ENCODE data around the gene UBAC1.

The UBAC1 gene, protein sequence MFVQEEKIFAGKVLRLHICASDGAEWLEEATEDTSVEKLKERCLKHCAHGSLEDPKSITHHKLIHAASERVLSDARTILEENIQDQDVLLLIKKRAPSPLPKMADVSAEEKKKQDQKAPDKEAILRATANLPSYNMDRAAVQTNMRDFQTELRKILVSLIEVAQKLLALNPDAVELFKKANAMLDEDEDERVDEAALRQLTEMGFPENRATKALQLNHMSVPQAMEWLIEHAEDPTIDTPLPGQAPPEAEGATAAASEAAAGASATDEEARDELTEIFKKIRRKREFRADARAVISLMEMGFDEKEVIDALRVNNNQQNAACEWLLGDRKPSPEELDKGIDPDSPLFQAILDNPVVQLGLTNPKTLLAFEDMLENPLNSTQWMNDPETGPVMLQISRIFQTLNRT

DNA sequence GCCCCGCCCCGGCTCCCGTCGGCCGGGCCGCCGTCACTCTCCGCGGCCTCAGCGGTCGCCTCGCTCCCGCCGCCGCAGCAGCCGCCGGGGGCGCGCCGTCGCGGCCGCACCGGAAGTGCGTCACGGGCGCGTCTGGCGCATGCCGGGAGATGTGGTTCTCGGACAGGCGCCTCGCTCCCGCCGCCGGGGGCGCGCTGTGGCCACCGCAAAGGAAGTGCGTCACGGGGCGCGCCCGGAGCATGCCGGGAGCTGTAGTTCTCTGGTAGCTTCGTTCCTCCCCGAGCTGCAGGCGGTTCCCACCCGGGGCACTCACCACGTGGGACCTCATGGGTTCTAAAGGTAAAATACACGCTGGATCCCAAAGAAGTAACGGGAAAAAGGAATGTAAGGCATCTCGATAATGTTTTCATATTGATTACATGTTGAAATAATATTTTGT is at the start of gene UBAC1:
Gene UBAC1 (minus strand): TSS at position 97 of the 439 bp plus-strand sequence. CDS start 211 bp downstream, outside the sequence.
- peak; percentile 83 for FAIRE-seq
- DNase-seq (ENCODE audit: extremely low spot score, insufficient read length, low read depth), result peak; percentile 100

DNA sequence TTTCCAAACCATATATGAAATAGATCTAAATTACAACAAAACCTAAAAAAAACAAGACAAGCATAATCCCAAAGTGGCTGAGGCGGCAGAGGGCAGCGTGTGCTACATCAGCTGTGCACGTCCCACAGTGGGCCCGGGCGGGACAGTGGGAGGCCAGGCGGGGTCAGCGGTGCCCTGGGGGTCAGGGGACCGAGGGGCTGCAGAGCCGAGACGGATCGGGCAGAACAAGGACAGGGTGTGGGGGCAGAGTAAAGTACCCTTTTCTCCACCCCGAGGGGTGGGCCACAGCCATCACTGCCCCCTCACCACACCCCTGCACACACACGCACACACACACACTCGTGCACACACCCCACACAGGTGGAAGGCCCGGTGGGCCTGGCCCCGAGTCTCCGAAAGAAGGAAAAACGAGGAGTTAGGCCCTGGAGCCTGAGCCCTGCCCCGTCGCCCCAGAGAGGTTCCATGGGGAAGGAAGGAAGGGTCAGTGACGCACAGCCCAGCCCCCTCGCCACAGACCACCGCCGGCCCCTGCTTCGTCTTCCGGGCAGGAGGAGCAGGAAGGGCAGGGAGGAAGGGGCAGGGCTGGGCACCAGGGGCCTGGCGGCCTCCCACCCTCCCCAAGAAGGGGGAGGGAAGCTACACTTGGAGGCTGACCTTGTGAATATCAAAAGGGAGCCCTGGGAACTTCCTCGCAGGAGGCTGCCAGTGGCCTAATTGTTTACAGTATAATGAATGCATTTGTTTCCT is 49.6 kb upstream of the UBAC1 start:
- DNase-seq (ENCODE audit: extremely low spot score, insufficient read length, low read depth), result no peak
- FAIRE-seq, result no peak

DNA sequence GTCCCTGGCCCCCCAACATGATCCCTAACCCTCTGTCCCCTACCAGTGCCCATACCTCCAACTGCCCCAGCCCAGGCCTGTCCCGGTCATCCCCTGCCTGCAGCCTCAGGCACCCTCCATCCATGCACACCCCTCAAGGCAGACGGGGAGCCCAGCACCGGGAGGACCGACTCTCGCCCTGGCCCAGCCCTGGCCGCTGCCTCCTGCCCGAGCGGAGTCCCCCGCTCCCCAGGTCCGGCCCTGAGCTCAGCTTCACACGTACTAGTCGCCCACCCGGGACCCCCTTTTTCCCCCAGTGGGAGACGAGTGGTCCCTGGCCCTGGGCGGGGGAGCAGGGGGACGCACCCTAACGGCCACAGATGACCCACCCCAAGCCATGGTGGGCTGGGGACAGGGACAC is 49.0 kb upstream of the UBAC1 start:
- DNase-seq (ENCODE audit: extremely low spot score, insufficient read length, low read depth) (no peak), FAIRE-seq (no peak)

DNA sequence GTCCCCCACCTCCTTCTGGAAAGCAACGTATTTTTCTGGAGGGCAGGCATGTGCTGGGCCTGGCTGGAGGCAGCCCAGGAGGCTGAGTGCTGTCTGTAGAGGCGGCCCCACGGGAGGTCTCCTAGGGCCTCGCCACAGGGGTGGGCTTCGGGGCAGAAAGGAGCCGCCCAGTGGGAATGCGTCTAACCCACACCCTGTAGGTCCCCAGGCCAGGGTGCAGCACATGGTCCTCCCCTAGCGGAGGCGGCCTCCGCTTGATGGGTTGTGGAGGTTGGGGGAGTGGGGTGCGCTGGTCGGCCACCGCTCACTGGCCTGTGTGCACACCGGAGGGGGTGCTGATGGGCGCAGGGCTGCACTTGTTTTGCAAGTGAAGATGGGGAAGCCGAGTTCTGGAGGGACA is 48.3 kb upstream of the UBAC1 start:
- DNase-seq (ENCODE audit: extremely low spot score, insufficient read length, low read depth), result no peak
- FAIRE-seq, result no peak

DNA sequence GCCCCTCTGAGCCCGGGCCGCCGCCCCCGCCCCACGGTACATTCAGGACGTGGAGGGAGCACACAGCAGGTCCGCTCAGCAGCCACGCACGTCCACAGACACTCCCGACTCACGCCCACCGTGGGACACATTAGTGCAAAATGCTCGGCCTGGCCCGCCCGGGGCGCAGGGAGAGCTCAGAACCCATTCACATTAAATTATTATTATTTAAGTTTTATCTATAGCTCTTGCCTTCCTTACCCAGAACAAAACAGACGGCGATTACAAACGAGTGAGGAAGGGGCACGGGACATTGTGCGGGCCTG is 47.5 kb upstream of the UBAC1 start:
- no peak for FAIRE-seq
- no peak for DNase-seq (ENCODE audit: extremely low spot score, insufficient read length, low read depth)

DNA sequence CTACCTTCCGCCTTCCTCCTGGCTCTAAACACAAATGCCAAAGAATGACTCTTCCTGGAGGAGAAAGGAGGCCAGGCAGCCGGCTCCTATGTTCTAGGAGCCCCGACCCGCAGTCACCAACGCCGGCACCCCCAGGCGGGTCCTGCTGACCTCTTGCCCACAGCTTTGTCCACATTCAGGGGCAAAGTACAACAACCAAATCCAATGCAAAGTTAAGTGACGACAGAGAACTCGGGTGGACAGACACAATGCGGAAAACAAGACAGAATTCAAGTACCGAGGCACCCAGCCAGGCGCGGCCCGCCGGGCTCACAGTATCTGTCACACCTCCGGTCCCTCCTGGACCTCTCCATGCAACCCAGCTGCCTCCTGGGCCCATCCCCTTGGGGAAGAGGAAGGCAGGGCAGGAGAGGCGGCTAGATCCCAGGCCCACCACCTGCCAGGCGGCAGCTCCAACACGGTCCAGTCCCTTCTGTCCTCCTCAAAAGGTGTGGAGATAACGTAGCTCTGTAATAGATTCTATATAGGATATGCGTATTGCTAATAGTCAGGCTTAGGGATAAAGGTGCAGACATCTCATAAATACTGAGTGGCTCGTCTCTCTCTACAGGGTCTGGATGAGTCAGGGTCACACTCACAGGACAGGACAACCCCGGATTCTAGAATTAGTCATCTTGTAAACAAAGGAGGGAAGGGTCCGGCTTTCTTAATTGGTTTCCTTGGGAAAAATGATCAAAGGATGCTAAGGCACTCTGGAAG is 46.9 kb upstream of the UBAC1 start:
- FAIRE-seq (no peak), DNase-seq (ENCODE audit: extremely low spot score, insufficient read length, low read depth) (no peak)

DNA sequence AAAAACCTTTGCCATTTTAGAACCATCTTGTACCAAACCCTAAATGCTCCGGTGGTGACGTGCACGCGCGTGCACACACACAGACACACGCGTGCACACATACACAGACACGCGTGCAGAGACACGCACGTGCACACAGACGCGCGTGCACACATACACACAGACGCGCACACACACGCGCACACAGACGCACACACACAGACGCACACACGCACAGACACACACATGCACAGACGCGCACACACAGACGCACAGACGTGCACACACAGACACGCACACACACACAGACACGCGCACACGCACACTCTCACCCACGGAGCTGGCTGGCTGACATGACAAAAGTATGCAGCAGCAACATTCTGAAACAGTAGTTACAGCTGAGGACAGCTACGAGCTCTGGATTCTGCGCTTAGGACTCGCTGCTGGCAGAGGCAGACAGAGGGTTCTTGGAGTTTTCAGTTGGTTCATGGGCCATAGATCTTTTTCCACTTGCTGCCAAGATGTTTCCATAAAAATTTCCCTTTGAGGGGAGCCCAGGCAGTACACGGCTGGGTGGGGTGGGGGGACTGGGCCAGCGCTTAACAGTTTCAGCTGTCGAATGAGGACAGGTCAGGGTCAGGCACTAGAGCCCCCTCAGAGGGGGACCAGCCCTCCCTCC is 46.2 kb upstream of the UBAC1 start:
- no peak for FAIRE-seq

DNA sequence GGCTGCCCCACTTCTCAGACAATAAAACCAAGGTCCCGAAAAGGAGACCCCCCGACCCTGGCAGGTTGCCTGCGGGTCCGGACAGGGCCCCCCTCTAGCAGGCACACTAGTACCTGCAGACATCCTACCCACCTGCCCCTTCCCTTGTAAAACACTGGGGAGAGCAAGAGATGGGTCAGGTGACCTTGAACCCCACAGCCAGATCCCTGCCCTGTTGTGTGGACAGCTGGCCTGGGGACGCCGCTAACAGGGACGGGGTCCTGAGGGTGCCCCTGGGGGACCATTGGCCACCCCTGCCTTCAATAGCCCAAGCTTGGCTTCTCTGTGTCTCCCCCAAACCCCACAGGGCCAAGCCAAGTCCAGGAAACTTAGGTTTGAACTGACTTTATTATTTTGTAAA is 45.0 kb upstream of the UBAC1 start:
- DNase-seq (ENCODE audit: extremely low spot score, insufficient read length, low read depth) (no peak), FAIRE-seq (no peak)

More for the DNA sequence above, 46.2 kb upstream of the UBAC1 start:
- DNase-seq (ENCODE audit: extremely low spot score, insufficient read length, low read depth), result no peak

DNA sequence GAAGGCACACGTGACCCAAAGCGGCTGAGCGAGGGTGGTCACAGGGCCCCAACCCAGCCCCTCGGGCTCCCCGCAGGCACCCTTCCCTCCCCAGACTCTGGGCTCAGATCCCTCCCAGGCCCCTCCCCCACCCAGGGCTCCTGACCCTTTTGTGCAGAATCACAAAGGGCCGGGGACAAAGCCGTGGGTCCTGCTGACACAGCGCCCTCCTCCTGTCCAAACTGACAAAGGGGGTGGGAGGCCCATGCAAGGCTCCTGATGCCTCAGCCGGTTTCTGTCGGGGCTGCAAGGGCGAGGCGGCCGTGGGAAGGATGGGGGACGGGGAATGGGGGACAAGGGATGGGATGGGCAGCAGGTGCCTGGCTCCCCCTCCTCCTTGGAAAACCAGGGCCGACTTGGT is 43.5 kb upstream of the UBAC1 start:
- FAIRE-seq (no peak), DNase-seq (ENCODE audit: extremely low spot score, insufficient read length, low read depth) (no peak)

DNA sequence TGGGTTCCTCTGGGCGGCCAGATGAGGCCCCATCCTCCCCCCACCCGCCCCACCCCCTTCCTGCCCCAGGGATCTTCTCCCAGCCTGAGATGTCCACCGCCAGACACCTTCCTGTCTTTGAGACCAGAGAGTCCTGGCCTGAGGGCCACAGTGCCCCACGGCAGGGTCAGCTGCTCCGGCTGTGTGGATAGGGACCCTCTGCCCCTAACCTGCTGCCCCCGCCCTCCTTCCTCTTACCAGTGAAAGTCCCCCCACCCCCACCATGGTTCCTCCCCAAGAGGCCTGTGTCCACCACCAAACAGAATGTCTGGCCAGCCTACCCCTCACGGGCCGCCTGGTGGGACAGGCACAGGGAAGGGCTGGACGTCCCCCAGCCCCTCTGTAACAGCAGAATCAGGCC is 43.0 kb upstream of the UBAC1 start:
- no peak for DNase-seq (ENCODE audit: extremely low spot score, insufficient read length, low read depth)
- FAIRE-seq, result no peak

DNA sequence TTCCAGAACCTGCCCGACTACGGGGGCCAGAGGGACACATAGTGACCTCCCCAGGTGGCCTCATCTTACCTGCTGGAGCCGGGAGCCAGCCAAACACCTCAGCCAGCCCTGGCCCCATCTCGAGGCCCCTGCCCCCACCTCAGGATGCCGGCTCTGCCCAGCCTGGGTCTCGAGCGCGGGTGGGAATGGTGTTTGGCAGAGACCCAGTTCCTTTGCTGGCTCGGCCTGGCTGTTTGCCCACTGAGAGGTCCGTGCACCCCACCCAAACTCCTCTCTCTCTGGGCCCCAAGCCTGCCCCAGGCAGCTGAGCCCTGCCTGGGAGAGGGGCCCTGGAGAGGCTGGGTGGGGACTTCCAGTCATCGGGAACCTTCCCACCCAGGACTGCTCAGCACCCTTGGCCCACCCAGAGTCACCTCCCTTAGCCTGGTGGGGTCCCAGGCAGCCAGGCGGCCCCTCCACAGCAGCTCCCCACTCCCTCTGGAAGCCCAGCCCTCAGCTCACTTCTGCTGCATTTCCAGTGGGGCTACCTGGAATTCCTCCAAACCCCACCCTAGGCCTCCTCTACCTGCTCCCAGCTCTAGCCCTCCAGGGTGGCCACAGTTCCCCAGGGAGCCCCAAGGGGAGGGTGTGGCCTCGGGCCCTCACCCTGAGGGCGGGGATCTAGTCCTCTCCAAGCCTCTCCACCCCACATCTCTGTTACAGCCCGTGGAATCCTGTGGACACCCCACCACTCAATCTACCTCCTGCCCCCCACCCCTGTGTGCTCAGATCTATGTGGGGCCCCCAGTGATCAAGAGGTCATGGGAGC is 42.4 kb upstream of the UBAC1 start:
- no peak for FAIRE-seq

DNA sequence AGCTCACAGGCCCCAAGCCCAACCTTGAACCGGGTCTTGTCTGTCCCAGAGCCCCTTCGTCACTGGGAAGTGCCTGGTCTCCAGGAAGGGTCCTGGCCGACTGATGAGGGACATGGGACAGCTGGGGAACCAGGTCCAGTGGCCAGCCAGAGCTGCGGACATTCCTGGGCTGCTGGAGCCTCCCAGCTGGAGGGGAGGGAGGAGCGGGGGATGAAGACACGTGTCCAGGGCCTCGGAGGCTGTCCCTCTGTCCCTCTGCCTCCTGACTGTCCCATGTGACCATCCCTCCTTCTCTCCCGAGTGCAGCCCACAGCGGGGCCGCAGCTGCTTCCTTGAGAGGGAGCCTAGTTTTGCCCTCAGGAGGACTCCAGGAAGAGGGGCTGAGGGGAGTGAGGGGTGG is 41.7 kb upstream of the UBAC1 start:
- DNase-seq (ENCODE audit: extremely low spot score, insufficient read length, low read depth), result no peak
- no peak for FAIRE-seq

More for the DNA sequence above, 42.4 kb upstream of the UBAC1 start:
- DNase-seq (ENCODE audit: extremely low spot score, insufficient read length, low read depth), result no peak

DNA sequence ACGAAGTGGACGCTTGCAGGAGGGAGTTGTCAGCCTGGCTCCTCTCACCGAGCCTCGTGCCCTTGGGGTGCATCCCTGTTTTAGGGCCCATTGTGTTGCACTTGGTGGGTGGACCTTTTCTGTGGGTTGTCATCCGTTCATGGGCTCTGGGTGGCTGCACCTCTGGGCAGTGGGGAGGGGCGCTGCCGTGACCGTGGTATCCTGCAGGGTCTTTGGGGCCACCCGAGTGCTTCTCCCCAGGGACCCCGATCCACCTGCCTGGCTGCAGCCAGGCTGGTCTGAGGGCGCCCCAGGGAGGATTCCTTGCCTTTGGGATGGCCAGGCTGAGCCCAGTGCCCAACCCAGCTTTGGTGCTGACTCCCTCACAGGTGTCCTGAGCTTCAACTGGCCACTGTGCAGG is 41.0 kb upstream of the UBAC1 start:
- no peak for DNase-seq (ENCODE audit: extremely low spot score, insufficient read length, low read depth)
- no peak for FAIRE-seq

DNA sequence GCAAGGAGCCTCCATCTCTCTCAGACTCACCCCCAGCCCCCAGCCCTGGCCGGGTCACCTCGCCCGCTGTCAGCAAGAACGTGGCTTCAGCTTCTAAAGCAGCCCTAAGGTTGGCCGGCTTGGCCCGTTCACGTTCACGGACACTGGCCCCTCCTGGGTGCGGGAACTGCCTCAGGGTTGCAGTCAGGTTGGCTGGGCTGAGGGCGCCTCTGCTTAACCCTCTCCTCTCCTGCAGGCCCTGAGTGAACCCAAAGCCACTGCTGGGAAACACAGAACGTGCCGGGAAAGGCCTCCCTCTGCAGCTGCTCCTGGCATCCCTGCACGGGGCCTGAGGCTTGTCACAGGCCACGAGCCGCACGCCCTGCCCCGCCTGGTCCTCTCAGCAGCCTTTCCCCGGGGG is 40.1 kb upstream of the UBAC1 start:
- no peak for FAIRE-seq

DNA sequence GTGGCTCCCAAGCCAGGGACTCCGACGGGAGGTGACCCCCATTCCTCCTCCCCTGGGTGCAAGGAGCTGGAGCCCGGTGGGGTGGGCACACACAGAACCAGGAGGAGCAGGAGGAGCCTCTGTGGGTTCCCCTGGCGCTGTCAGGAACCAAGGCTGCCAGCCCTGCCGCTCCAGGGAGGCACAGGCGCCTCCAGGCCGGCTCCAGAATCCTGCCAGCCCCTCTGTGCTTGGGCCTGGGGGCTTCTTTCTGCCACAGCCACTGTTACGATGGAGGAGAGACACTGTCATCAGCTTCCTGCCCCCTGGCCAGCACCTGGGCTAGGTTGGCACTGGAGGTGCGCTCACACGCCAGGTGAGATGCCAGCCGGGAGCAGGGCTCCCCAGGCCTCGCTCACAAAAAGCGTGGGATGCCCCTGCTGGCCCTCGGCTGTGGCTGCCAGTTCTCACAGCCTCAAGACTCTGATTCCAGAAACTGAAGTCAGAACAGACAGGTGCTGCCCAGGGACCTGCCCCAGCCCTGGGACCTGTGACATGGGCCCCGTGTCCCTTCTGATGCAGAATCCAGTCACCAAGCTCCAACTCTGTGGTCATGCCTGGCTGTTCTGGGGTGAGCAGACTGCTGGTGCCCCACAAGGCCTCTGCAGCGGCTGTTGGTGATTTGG is 37.4 kb upstream of the UBAC1 start:
- FAIRE-seq (no peak), DNase-seq (ENCODE audit: extremely low spot score, insufficient read length, low read depth) (no peak)

More for the DNA sequence above, 40.1 kb upstream of the UBAC1 start:
- DNase-seq (ENCODE audit: extremely low spot score, insufficient read length, low read depth), result no peak

DNA sequence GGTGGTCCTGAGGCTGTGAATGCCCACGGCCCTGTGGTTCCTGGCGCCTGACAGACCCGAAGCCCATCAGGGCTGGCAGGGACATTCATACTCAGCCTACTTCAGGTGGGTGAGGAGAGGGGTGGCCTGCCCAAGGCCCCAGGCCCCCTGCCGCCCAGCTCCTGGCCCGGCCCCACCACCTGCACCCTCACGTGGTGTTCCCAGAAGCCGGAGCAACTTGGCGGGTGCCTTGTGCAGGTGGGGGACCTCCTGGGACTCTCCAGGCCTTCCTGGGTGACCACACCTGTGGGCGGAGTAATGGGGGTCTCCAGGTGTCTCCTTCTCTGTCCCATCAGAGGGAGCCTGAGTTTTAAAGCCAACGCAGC is 36.8 kb upstream of the UBAC1 start:
- FAIRE-seq (no peak), DNase-seq (ENCODE audit: extremely low spot score, insufficient read length, low read depth) (no peak)

DNA sequence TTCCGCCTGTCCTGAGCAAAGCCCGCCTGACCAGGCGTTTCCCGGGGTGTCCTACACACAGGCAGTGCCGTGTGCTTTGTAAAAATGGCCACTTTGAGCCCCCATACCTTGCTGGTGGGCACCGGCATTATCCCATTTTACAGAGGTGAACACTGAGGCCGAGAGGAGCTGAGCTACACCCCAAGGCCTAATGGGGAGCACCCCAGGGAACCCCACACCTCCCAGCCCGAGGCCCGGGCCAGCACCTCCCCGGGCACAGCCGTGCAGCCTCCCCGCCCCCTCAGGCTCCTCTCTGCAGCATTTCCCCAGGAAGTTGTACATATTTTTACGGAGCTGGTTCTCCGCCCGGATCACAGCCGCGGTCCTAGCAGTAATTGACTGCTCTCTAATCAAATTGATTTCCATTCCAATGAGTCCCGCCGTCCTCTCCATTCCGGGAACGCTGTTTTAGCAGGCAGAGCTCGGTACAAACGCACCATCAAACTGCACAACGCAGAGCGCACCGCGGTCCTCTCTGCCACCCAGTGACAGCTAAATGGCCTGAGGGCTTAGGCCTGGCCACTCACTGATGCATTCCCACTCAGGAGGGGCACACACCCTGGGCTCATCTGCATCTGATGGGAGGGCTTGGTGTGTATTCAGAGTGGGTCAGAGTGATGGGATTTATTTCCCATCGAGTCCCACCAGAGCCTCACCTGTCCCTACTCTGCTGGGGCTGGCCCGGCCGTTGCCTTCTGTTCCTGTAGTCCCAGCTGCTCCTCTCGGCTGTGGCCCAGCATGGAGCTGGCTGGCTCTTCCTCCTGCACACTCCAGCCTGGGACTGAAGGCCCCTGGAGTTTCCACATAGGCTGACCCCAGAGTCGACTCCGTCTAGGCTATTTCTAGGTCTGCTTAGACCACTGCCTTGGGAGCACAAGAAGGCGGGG is 36.2 kb upstream of the UBAC1 start:
- no peak for DNase-seq (ENCODE audit: extremely low spot score, insufficient read length, low read depth)
- no peak for FAIRE-seq

DNA sequence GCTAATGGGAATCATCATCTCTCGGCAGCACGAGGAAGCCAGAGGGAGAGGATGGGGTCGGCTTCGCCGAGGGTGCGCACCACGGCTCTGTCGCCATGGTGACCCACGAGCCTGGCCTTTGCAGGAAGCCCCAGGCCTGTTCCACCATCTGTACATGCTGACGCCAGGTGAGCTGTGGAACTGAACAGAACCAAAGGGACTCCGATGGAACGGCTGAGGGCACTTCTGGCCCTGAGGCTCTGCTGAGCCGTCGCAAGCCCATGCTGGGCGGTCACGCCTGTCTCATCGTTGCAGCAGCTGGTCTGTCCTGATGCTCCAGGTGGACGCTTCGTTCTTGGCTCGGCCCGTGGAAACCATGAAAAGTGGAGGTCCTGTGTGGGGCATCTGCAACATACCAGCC is 34.6 kb upstream of the UBAC1 start:
- DNase-seq (ENCODE audit: extremely low spot score, insufficient read length, low read depth), result no peak
- FAIRE-seq, result no peak
